Measurements from ENCODE around the gene HACE1. TPM values are rescaled to one million over a fixed set of nuclear protein-coding genes. Genes with fewer than 3 reads are reported as not detected.

Gene HACE1
- total RNA-seq, 4 donors from 2014 or later = 10.1 to 24.3 (median 14.6) TPM

GRCh38 chr6:104718672-104719071 lies 141.0 kb downstream of the HACE1 start:
- H3K27me3 ChIP-seq = no peaks in the 10 kb centered on the region
- WGBS, 2 donors (ENCODE audit: low coverage in 1 of 2) = 86 to 92% methylated on average over 1 of the region's 1 CpG
- no peak overlapping the region for H3K27ac ChIP-seq
- no peaks in the 10 kb centered on the region for H3K36me3 ChIP-seq
- TF ChIP-seq CTCF (IDR thresholded peaks at IDR 0.05) (no peak), EP300 (IDR thresholded peaks at IDR 0.05; ENCODE audit: low read depth) (no peak), POLR2AphosphoS5 (IDR thresholded peaks at IDR 0.05) (no peak), POLR2A (IDR thresholded peaks at IDR 0.05) (no peak)
- DNase-seq = no peak
- in situ Hi-C loops (cut with MboI; ENCODE audit: low pct_ligation_motif_present in 1 of 4, low pct_unique_long_range_greater_than_20kb in 1 of 4, low sequenced_read_pairs in 3 of 4) (no loop called here), intact Hi-C loops (cut with DNase I; ENCODE audit: low total_unique reads) (no loop called here)
- no peaks in the 10 kb centered on the region for H3K9me3 ChIP-seq
- no peaks in the 10 kb centered on the region for H3K4me1 ChIP-seq
- H3K4me3 ChIP-seq = no peak overlapping the region

GRCh38 chr6:104716858-104717257 lies 142.9 kb downstream of the HACE1 start:
- no peaks in the 10 kb centered on the region for H3K4me1 ChIP-seq
- H3K27me3 ChIP-seq = no peaks in the 10 kb centered on the region
- in situ Hi-C loops (cut with MboI; ENCODE audit: low pct_ligation_motif_present in 1 of 4, low pct_unique_long_range_greater_than_20kb in 1 of 4, low sequenced_read_pairs in 3 of 4) = no loop called here
- H3K9me3 ChIP-seq = no peaks in the 10 kb centered on the region
- no peaks in the 10 kb centered on the region for H3K36me3 ChIP-seq
- DNase-seq = no peak
- H3K27ac ChIP-seq = no peak overlapping the region
- H3K4me3 ChIP-seq = no peak overlapping the region
- WGBS, 2 donors (ENCODE audit: low coverage in 1 of 2) = 93% methylated on average over 3 to 4 of the region's 4 CpGs
- intact Hi-C loops (cut with DNase I; ENCODE audit: low total_unique reads) = no loop called here
- TF ChIP-seq EP300 (IDR thresholded peaks at IDR 0.05; ENCODE audit: low read depth) (no peak), POLR2A (IDR thresholded peaks at IDR 0.05) (no peak), CTCF (IDR thresholded peaks at IDR 0.05) (no peak), POLR2AphosphoS5 (IDR thresholded peaks at IDR 0.05) (no peak)

GRCh38 chr6:104714796-104715195 lies 144.9 kb downstream of the HACE1 start:
- intact Hi-C loops (cut with DNase I; ENCODE audit: low total_unique reads) (no loop called here), in situ Hi-C loops (cut with MboI; ENCODE audit: low pct_ligation_motif_present in 1 of 4, low pct_unique_long_range_greater_than_20kb in 1 of 4, low sequenced_read_pairs in 3 of 4) (no loop called here)
- 95% methylated on average over 3 of the region's 3 CpGs; no CpG with 5 or more reads in 1 of the 2 donors for WGBS, 2 donors (ENCODE audit: low coverage in 1 of 2)
- Histone ChIP-seq H3K27ac (no peak overlapping the region), H3K9me3 (no peaks in the 10 kb centered on the region), H3K36me3 (no peaks in the 10 kb centered on the region), H3K4me3 (no peak overlapping the region), H3K4me1 (no peaks in the 10 kb centered on the region), H3K27me3 (no peaks in the 10 kb centered on the region)
- TF ChIP-seq POLR2A (IDR thresholded peaks at IDR 0.05) (no peak), POLR2AphosphoS5 (IDR thresholded peaks at IDR 0.05) (no peak), EP300 (IDR thresholded peaks at IDR 0.05; ENCODE audit: low read depth) (no peak), CTCF (IDR thresholded peaks at IDR 0.05) (no peak)
- DNase-seq = no peak

- WGBS, 2 donors (ENCODE audit: low coverage in 1 of 2) = 83 to 86% methylated on average over 2 of the region's 2 CpGs
- DNase-seq = no peak
- intact Hi-C loops (cut with DNase I; ENCODE audit: low total_unique reads) = no loop called here
These were observed 145.7 kb downstream of the HACE1 start for GRCh38 chr6:104713982-104714381.

More at GRCh38 chr6:104713982-104714381, 145.7 kb downstream of the HACE1 start:
- no peaks in the 10 kb centered on the region for H3K9me3 ChIP-seq
- no peaks in the 10 kb centered on the region for H3K36me3 ChIP-seq
- in situ Hi-C loops (cut with MboI; ENCODE audit: low pct_ligation_motif_present in 1 of 4, low pct_unique_long_range_greater_than_20kb in 1 of 4, low sequenced_read_pairs in 3 of 4) = no loop called here
- no peak for TF ChIP-seq EP300 (IDR thresholded peaks at IDR 0.05; ENCODE audit: low read depth)
- no peak for TF ChIP-seq CTCF (IDR thresholded peaks at IDR 0.05)
- TF ChIP-seq POLR2A (IDR thresholded peaks at IDR 0.05) = no peak
- TF ChIP-seq POLR2AphosphoS5 (IDR thresholded peaks at IDR 0.05) = no peak
- no peak overlapping the region for H3K27ac ChIP-seq
- no peaks in the 10 kb centered on the region for H3K27me3 ChIP-seq
- no peak overlapping the region for H3K4me3 ChIP-seq
- no peaks in the 10 kb centered on the region for H3K4me1 ChIP-seq
